Astrocyte (in vitro differentiated cells and primary cell): ENCODE measurements around the gene SLFN12L. TPM values are rescaled to one million over a fixed set of nuclear protein-coding genes. Genes with fewer than 3 reads are reported as not detected.

Experiments used
- DNase-seq: peaks from one replicate; pipeline ENCODE4 v3.0.0-alpha.2; 2010; ENCODE audit warnings: low read depth
- FAIRE-seq: peaks from 2 replicates; lab custom pipeline; 2011; peaks lifted over from hg19 to GRCh38; lab: Jason Lieb, UNC
- H2AFZ ChIP-seq: 2 replicates; pipeline ENCODE4 v1.6.0; 2012; ENCODE audit warnings: low read depth, low read length, inconsistent platforms
- H3K27ac ChIP-seq: 2 replicates; pipeline ENCODE4 v1.5.1; 2011; ENCODE audit warnings: low read depth, low read length, inconsistent platforms
- H3K27me3 ChIP-seq: 2 replicates; pipeline ENCODE4 v1.6.0; 2011; ENCODE audit warnings: low read length, inconsistent platforms; ENCODE audit not compliant: insufficient read depth
- H3K36me3 ChIP-seq: 2 replicates; pipeline ENCODE4 v1.5.1; 2011; ENCODE audit warnings: low read length, inconsistent platforms; ENCODE audit not compliant: insufficient read depth
- H3K4me1 ChIP-seq: 2 replicates; pipeline ENCODE4 v1.5.1; 2011; ENCODE audit warnings: low read length, inconsistent platforms; ENCODE audit not compliant: insufficient read depth
- H3K4me2 ChIP-seq: 2 replicates; pipeline ENCODE4 v1.6.0; 2012; ENCODE audit warnings: low read length, inconsistent platforms
- H3K4me3 ChIP-seq: 2 replicates; pipeline ENCODE4 v1.5.1; 2011; ENCODE audit warnings: low read depth, mild to moderate bottlenecking, low read length, inconsistent platforms; ENCODE audit not compliant: insufficient read depth
- H3K79me2 ChIP-seq: 2 replicates; pipeline ENCODE4 v1.6.0; 2012; ENCODE audit warnings: mild to moderate bottlenecking, low read length, inconsistent platforms; ENCODE audit not compliant: insufficient read depth
- H3K9ac ChIP-seq: 2 replicates; pipeline ENCODE4 v1.6.0; 2012; ENCODE audit warnings: mild to moderate bottlenecking, low read length, inconsistent platforms
- H3K9me3 ChIP-seq: 2 replicates; pipeline ENCODE4 v1.5.1; 2012; ENCODE audit warnings: low read depth, mild to moderate bottlenecking, low read length, inconsistent platforms; ENCODE audit not compliant: insufficient read depth
- H4K20me1 ChIP-seq: 2 replicates; pipeline ENCODE4 v1.6.0; 2012; ENCODE audit warnings: low read length, inconsistent platforms; ENCODE audit not compliant: insufficient read depth
- H3K27ac Mint-ChIP-seq: one replicate; pipeline ENCODE4 v1.8.0; 2021; ENCODE audit warnings: mild to moderate bottlenecking, mixed read lengths; ENCODE audit not compliant: unreplicated experiment
- H3K27me3 Mint-ChIP-seq: one replicate; pipeline ENCODE4 v1.8.0; 2021; ENCODE audit warnings: low read depth, mixed read lengths; ENCODE audit not compliant: unreplicated experiment
- H3K36me3 Mint-ChIP-seq: one replicate; pipeline ENCODE4 v1.8.0; 2021; ENCODE audit warnings: low read depth, mixed read lengths; ENCODE audit not compliant: unreplicated experiment
- H3K4me1 Mint-ChIP-seq: one replicate; pipeline ENCODE4 v1.8.0; 2021; ENCODE audit warnings: low read depth, mixed read lengths; ENCODE audit not compliant: unreplicated experiment
- H3K4me3 Mint-ChIP-seq: one replicate; pipeline ENCODE4 v1.8.0; 2021; ENCODE audit warnings: mild to moderate bottlenecking, moderate library complexity, mixed read lengths; ENCODE audit not compliant: unreplicated experiment
- H3K9me3 Mint-ChIP-seq: one replicate; pipeline ENCODE4 v1.8.0; 2021; ENCODE audit warnings: mild to moderate bottlenecking, mixed read lengths; ENCODE audit not compliant: unreplicated experiment
- EZH2 ChIP-seq: IDR thresholded peaks from 2 replicates; pipeline ENCODE4 v1.6.1; 2012; ENCODE audit warnings: mild to moderate bottlenecking, low read length, inconsistent platforms; ENCODE audit not compliant: insufficient read depth
- total RNA-seq: library from RNA; stranded (reverse); gene quantifications from 2 replicates; pipeline ENCODE4 v1.2.1, GENCODE V29; 2021
- TF ChIP-seq, protein P1 (sequence below): IDR thresholded peaks from 2 replicates; pipeline ENCODE4 v1.5.1; 2011; ENCODE audit warnings: low read depth, mild to moderate bottlenecking, inconsistent platforms, low read length, moderate library complexity; ENCODE audit not compliant: insufficient read depth

Gene SLFN12L
- total RNA-seq, 1 donor from 2014 or later: 0.14 TPM

DNA sequence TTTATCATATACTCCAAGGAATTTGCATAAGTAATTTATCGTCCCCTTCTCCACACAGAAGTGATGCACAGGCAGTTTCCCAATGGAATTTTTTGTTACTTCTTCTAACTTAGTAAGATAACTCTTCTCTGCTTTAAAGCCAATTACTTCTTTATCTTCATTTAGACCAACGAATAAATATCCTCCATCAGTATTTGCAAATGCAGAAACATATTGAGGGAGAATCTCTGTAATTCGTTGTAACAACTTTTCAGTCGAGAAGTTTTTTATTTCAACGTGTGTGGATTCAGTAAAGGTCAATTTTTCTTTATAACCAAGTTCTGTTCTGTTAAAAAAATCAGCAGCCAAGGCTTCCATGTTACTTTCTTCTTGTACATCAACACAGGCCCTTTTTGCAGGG, 58.2 kb downstream of the SLFN12L start:
- H3K4me1 Mint-ChIP-seq: no peaks in the 10 kb centered on the region
- peaks cover 70% of the 10 kb centered on the region for H3K27me3 Mint-ChIP-seq
- H3K4me1 ChIP-seq: no peaks in the 10 kb centered on the region
- no peaks in the 10 kb centered on the region for H4K20me1 ChIP-seq
- no peak overlapping the region for H3K4me3 ChIP-seq
- H3K9me3 Mint-ChIP-seq: peaks cover 7% of the 10 kb centered on the region
- H3K4me2 ChIP-seq: no peak overlapping the region
- H3K36me3 ChIP-seq: no peaks in the 10 kb centered on the region
- H2AFZ ChIP-seq: no peak overlapping the region
- H3K27ac Mint-ChIP-seq: no peak overlapping the region
- no peak overlapping the region for H3K4me3 Mint-ChIP-seq
- TF ChIP-seq, protein P1, sequence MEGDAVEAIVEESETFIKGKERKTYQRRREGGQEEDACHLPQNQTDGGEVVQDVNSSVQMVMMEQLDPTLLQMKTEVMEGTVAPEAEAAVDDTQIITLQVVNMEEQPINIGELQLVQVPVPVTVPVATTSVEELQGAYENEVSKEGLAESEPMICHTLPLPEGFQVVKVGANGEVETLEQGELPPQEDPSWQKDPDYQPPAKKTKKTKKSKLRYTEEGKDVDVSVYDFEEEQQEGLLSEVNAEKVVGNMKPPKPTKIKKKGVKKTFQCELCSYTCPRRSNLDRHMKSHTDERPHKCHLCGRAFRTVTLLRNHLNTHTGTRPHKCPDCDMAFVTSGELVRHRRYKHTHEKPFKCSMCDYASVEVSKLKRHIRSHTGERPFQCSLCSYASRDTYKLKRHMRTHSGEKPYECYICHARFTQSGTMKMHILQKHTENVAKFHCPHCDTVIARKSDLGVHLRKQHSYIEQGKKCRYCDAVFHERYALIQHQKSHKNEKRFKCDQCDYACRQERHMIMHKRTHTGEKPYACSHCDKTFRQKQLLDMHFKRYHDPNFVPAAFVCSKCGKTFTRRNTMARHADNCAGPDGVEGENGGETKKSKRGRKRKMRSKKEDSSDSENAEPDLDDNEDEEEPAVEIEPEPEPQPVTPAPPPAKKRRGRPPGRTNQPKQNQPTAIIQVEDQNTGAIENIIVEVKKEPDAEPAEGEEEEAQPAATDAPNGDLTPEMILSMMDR: no peak
- TF ChIP-seq EZH2: no peak
- H3K9ac ChIP-seq: no peak overlapping the region
- H3K27me3 ChIP-seq: peaks cover 24% of the 10 kb centered on the region
- H3K27ac ChIP-seq: no peak overlapping the region
- no peak for DNase-seq
- peaks cover 2% of the 10 kb centered on the region for H3K36me3 Mint-ChIP-seq
- FAIRE-seq: no peak
- no peaks in the 10 kb centered on the region for H3K9me3 ChIP-seq
- no peaks in the 10 kb centered on the region for H3K79me2 ChIP-seq

DNA sequence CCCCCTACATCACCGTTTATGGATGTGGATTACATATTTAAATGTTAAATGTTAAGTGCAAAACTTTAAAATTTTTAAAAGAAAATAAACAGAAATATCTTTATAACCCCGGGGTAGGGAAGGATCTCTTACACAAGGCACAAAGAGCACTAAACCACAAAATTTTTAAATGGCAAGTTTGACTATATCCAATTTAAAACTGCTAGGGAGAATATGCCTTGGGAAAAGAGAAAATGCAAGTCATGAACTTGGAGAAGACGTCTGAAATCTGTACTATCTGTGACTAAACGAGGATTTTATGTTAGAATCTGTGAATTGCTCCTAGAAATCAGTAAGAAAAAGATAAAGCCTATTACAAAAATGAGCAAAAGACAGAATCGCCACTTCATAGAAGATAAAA, 60.2 kb downstream of the SLFN12L start:
- no peaks in the 10 kb centered on the region for H3K4me1 ChIP-seq
- no peak overlapping the region for H3K4me2 ChIP-seq
- peaks cover 16% of the 10 kb centered on the region for H3K27me3 ChIP-seq
- H3K4me3 Mint-ChIP-seq: no peak overlapping the region
- no peak overlapping the region for H3K27ac ChIP-seq
- DNase-seq (no peak), FAIRE-seq (no peak)
- no peak for TF ChIP-seq EZH2
- TF ChIP-seq, protein P1: no peak
- peaks cover 8% of the 10 kb centered on the region for H3K9me3 Mint-ChIP-seq
- H3K36me3 ChIP-seq: no peaks in the 10 kb centered on the region
- no peaks in the 10 kb centered on the region for H3K79me2 ChIP-seq
- no peaks in the 10 kb centered on the region for H3K9me3 ChIP-seq
- H3K9ac ChIP-seq: no peak overlapping the region
- H3K4me3 ChIP-seq: no peak overlapping the region
- H3K27ac Mint-ChIP-seq: no peak overlapping the region
- no peaks in the 10 kb centered on the region for H3K36me3 Mint-ChIP-seq
- no peak overlapping the region for H2AFZ ChIP-seq
- H4K20me1 ChIP-seq: no peaks in the 10 kb centered on the region
- no peaks in the 10 kb centered on the region for H3K4me1 Mint-ChIP-seq
- H3K27me3 Mint-ChIP-seq: peaks cover 61% of the 10 kb centered on the region

DNA sequence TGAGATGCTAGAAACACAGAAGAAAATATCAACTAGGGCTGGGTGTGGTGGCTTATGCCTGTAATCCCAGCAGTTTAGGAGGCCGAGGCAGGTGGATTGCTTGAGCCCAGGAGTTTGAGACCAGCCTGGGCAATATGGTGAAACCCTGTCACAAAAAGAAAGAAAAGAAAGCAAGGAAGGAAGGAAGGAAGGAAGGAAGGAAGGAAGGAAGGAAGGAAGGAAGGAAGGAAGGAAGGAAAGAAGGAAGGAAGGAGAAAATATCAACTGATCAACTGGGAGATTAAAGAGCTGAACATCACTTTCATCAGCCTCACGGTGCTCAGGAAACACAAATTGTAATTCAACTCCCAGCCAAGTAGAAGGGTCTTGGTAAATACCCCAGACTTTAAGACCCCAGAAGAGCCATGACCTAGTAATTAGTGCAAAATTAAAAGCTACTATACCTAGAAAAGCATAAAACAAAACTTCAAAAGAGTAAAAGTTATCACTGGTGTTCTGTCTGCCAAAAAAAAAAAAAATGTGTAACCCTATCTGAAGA, 61.1 kb downstream of the SLFN12L start:
- Histone ChIP-seq H3K27ac (no peak overlapping the region), H3K36me3 (no peaks in the 10 kb centered on the region), H3K4me1 (no peaks in the 10 kb centered on the region), H3K79me2 (no peaks in the 10 kb centered on the region), H2AFZ (no peak overlapping the region), H3K9ac (no peak overlapping the region), H3K4me3 (no peak overlapping the region), H3K4me2 (no peak overlapping the region), H3K9me3 (no peaks in the 10 kb centered on the region), H4K20me1 (no peaks in the 10 kb centered on the region), H3K27me3 (peaks cover 16% of the 10 kb centered on the region)
- TF ChIP-seq, protein P1: no peak
- TF ChIP-seq EZH2: no peak
- no peaks in the 10 kb centered on the region for H3K4me1 Mint-ChIP-seq
- peaks cover 59% of the 10 kb centered on the region for H3K27me3 Mint-ChIP-seq
- H3K27ac Mint-ChIP-seq: no peak overlapping the region
- DNase-seq: no peak
- H3K4me3 Mint-ChIP-seq: no peak overlapping the region
- peaks cover 11% of the 10 kb centered on the region for H3K9me3 Mint-ChIP-seq
- no peaks in the 10 kb centered on the region for H3K36me3 Mint-ChIP-seq
- FAIRE-seq: no peak
